Measurements from ENCODE around the gene SPRR1B.
"Not testable (repeated sequence)": the region's sequence is repeated elsewhere in the genome, so short reads cannot be mapped to it uniquely, and the experiment has no call there.

The SPRR1B gene

GRCh38 chr1:153040950-153041631, 10.1 kb downstream of the SPRR1B start, which contains the start of gene SPRR2D:
SPRR2D (minus strand) TSS chr1:153041120; CDS start chr1:153040346, 774 bp downstream.
- TF ChIP-seq CTCF (IDR thresholded peaks at IDR 0.05; ENCODE audit: extremely low read depth, missing control alignments): no peak
- DNase-seq (ENCODE audit: low spot score): no peak

GRCh38 chr1:153049211-153049610, 18.2 kb downstream of the SPRR1B start:
- DNase-seq (ENCODE audit: low spot score): no peak
- TF ChIP-seq CTCF (IDR thresholded peaks at IDR 0.05; ENCODE audit: extremely low read depth, missing control alignments): no peak

- not testable (repeated sequence) for DNase-seq (ENCODE audit: low spot score)
These were observed 25.1 kb downstream of the SPRR1B start for GRCh38 chr1:153056111-153056510.

- TF ChIP-seq CTCF (IDR thresholded peaks at IDR 0.05; ENCODE audit: extremely low read depth, missing control alignments): no peak
- no peak for DNase-seq (ENCODE audit: low spot score)
These were observed 26.4 kb downstream of the SPRR1B start, which contains the start of gene SPRR2A for GRCh38 chr1:153057375-153057774. SPRR2A (minus strand) TSS chr1:153057512; CDS start chr1:153056735, 777 bp downstream.

- DNase-seq (ENCODE audit: low spot score): no peak
- TF ChIP-seq CTCF (IDR thresholded peaks at IDR 0.05; ENCODE audit: extremely low read depth, missing control alignments): no peak
These were observed 27.2 kb downstream of the SPRR1B start for GRCh38 chr1:153058154-153058553.

GRCh38 chr1:153058826-153059784, 28.1 kb downstream of the SPRR1B start:
- DNase-seq (ENCODE audit: low spot score): no peak
- TF ChIP-seq CTCF (IDR thresholded peaks at IDR 0.05; ENCODE audit: extremely low read depth, missing control alignments): no peak

- TF ChIP-seq CTCF (IDR thresholded peaks at IDR 0.05; ENCODE audit: extremely low read depth, missing control alignments): no peak
- no peak for DNase-seq (ENCODE audit: low spot score)
These were observed 39.2 kb downstream of the SPRR1B start for GRCh38 chr1:153070243-153070642.

All from GM20000 (cell line).